A549 (cell line): ENCODE data around the gene NUP214. TPM values are rescaled to one million over a fixed set of nuclear protein-coding genes. Genes with fewer than 3 reads are reported as not detected.

ENCODE experiments used
- ATAC-seq, 2 experiments: fragments of 200-7000 bp in 1 of 2; fragments of >200 bp in 1 of 2; cut with Nextera tagmentation in 1 of 2; cut with Tn5 transposase in 1 of 2; 3 replicates each; pipeline versions ENCODE4 v1.8.0 to v1.9.1; 2018 to 2020; ENCODE audit warnings: mild to moderate bottlenecking in 1 of 2, moderate library complexity in 1 of 2
- CTCF ChIA-PET: fragments of 300-600 bp; sonication (Branson Sonifier 250); formaldehyde crosslinking; extraction: SDS; loops from one replicate; lab custom pipeline; 2021; ENCODE audit warnings: antibody characterized with exemption, inconsistent platforms; lab: Yijun Ruan, JAX
- POLR2A ChIA-PET: fragments of 350-600 bp; formaldehyde crosslinking; extraction: SDS; loops from one replicate; lab custom pipeline; 2021; ENCODE audit warnings: antibody characterized with exemption, inconsistent platforms; lab: Yijun Ruan, JAX
- DNase-seq, 2 experiments: peaks; one replicate each; pipeline versions ENCODE4 v3.0.0 to v3.0.0-alpha.2; 2011 to 2016; ENCODE audit warnings: low read depth in 1 of 2, low spot score in 1 of 2
- FAIRE-seq: peaks from 2 replicates; lab custom pipeline; 2011; peaks lifted over from hg19 to GRCh38; lab: Jason Lieb, UNC
- H3K27ac ChIP-seq, 2 experiments: fragments of >200 bp; sonication (Bioruptor Twin); formaldehyde crosslinking; 3 replicates each; pipeline ENCODE4 v1.5.1; 2016 to 2017
- H3K4me1 ChIP-seq: fragments of >200 bp; sonication (Bioruptor Twin); formaldehyde crosslinking; 3 replicates; pipeline ENCODE4 v1.6.1; 2016
- H3K4me2 ChIP-seq: fragments of >200 bp; sonication (Bioruptor Twin); formaldehyde crosslinking; 3 replicates; pipeline ENCODE4 v1.6.1; 2016
- H3K4me3 ChIP-seq: fragments of >200 bp; sonication (Bioruptor Twin); formaldehyde crosslinking; 3 replicates; pipeline ENCODE4 v1.5.1; 2016
- H3K9me3 ChIP-seq: fragments of >200 bp; sonication (Bioruptor Twin); formaldehyde crosslinking; 3 replicates; pipeline ENCODE4 v1.6.1; 2016
- ATOH8 ChIP-seq: fragments of 250-450 bp; sonication (Bioruptor Pico); IDR thresholded peaks from 2 replicates; pipeline ENCODE4 v1.5.0; 2020; ENCODE audit warnings: low read depth, mild to moderate bottlenecking, moderate library complexity
- BCL3 ChIP-seq: fragments of >200 bp; sonication (Bioruptor Twin); formaldehyde crosslinking; IDR thresholded peaks from 3 replicates; pipeline ENCODE4 v1.6.1; 2016
- BHLHE40 ChIP-seq: IDR thresholded peaks from 2 replicates; pipeline ENCODE4 v1.6.1; 2012; ENCODE audit warnings: low read depth, low read length, inconsistent platforms
- CBX2 ChIP-seq: fragments of 200-600 bp; sonication (generic); IDR thresholded peaks from 2 replicates; pipeline ENCODE4 v1.6.1; 2016; ENCODE audit warnings: low read depth, mild to moderate bottlenecking, borderline replicate concordance
- CHD2 ChIP-seq: fragments of 150-350 bp; IDR thresholded peaks from 2 replicates; pipeline ENCODE4 v1.6.1; 2014; ENCODE audit warnings: low read length; ENCODE audit not compliant: partially characterized antibody
- CTCF ChIP-seq: fragments of >200 bp; sonication (Bioruptor Twin); formaldehyde crosslinking; IDR thresholded peaks from 3 replicates; pipeline ENCODE4 v1.5.1; 2016
- EHMT2 ChIP-seq: fragments of 200-600 bp; sonication (generic); IDR thresholded peaks from 2 replicates; pipeline ENCODE4 v1.6.1; 2016; ENCODE audit warnings: antibody characterized with exemption, low read depth, mild to moderate bottlenecking, moderate library complexity
- EP300 ChIP-seq, 2 experiments: fragments of >200 bp; sonication (Bioruptor Twin); formaldehyde crosslinking; IDR thresholded peaks; 2 replicates in 1 of 2; 3 replicates in 1 of 2; pipeline ENCODE4 v1.6.1; 2016 to 2017
- FOSB ChIP-seq: fragments of 250-450 bp; sonication (Bioruptor Pico); IDR thresholded peaks from 2 replicates; pipeline ENCODE4 v1.5.0; 2020; ENCODE audit warnings: mild to moderate bottlenecking, moderate library complexity
- FOXS1 ChIP-seq: fragments of 250-450 bp; sonication (Bioruptor Pico); IDR thresholded peaks from 2 replicates; pipeline ENCODE4 v1.5.0; 2020; ENCODE audit warnings: mild to moderate bottlenecking, moderate library complexity
- HDAC2 ChIP-seq: fragments of 200-600 bp; sonication (generic); IDR thresholded peaks from 2 replicates; pipeline ENCODE4 v1.6.1; 2016
- HES2 ChIP-seq: fragments of >200 bp; sonication (Bioruptor Twin); formaldehyde crosslinking; IDR thresholded peaks from 2 replicates; pipeline ENCODE4 v1.6.1; 2016
- HMGXB4 ChIP-seq: fragments of 250-450 bp; sonication (Bioruptor Pico); IDR thresholded peaks from 2 replicates; pipeline ENCODE4 v1.5.0; 2021; ENCODE audit warnings: mild to moderate bottlenecking, moderate library complexity, borderline replicate concordance
- HOXA7 ChIP-seq: fragments of 250-450 bp; sonication (Bioruptor Pico); IDR thresholded peaks from 2 replicates; pipeline ENCODE4 v1.5.0; 2020; ENCODE audit warnings: mild to moderate bottlenecking, moderate library complexity
- JUNB ChIP-seq: fragments of >200 bp; sonication (Bioruptor Twin); formaldehyde crosslinking; IDR thresholded peaks from 2 replicates; pipeline ENCODE4 v1.6.1; 2016
- KDM1A ChIP-seq: fragments of 200-600 bp; sonication (generic); IDR thresholded peaks from 2 replicates; pipeline ENCODE4 v1.6.1; 2016; ENCODE audit warnings: low read depth, mild to moderate bottlenecking
- MAFK ChIP-seq: fragments of 450-650 bp; IDR thresholded peaks from 2 replicates; pipeline ENCODE4 v1.6.1; 2014; ENCODE audit not compliant: partially characterized antibody
- MAX ChIP-seq: IDR thresholded peaks from 2 replicates; pipeline ENCODE4 v1.6.1; 2012
- MAZ ChIP-seq: fragments of 150-350 bp; IDR thresholded peaks from 2 replicates; pipeline ENCODE4 v1.6.1; 2014; ENCODE audit warnings: antibody characterized with exemption, low read depth, low read length, borderline replicate concordance
- NR3C1 ChIP-seq: fragments of >200 bp; sonication (Bioruptor Twin); formaldehyde crosslinking; IDR thresholded peaks from 3 replicates; pipeline ENCODE4 v1.6.1; 2017
- PHF8 ChIP-seq: fragments of 200-600 bp; sonication (generic); IDR thresholded peaks from 2 replicates; pipeline ENCODE4 v1.6.1; 2016; ENCODE audit warnings: low read depth, mild to moderate bottlenecking, antibody characterized with exemption, moderate library complexity, borderline replicate concordance
- POLR2AphosphoS2 ChIP-seq: conservative IDR thresholded peaks from 2 replicates; pipeline ENCODE4 v1.6.1; 2012; ENCODE audit warnings: low read length, improper control_type of control experiment, inconsistent platforms
- RARB ChIP-seq: fragments of 250-450 bp; sonication (Bioruptor Pico); IDR thresholded peaks from 2 replicates; pipeline ENCODE4 v1.8.0; 2021; ENCODE audit warnings: mild to moderate bottlenecking, moderate library complexity
- RCOR1 ChIP-seq: fragments of 150-350 bp; IDR thresholded peaks from 2 replicates; pipeline ENCODE4 v1.6.1; 2014; ENCODE audit warnings: antibody characterized with exemption, low read length, low read depth
- TP53 ChIP-seq: fragments of 250-450 bp; sonication (Bioruptor Pico); IDR thresholded peaks from 2 replicates; pipeline ENCODE4 v1.5.0; 2021; ENCODE audit warnings: mild to moderate bottlenecking, moderate library complexity
- USF2 ChIP-seq: fragments of 450-650 bp; IDR thresholded peaks from 2 replicates; pipeline ENCODE4 v1.6.1; 2014; ENCODE audit warnings: antibody characterized with exemption
- WGBS: methylation state at CpG from one replicate; pipeline ENCODE4 v1.1.6; 2017; ENCODE audit errors: missing lambda C conversion rate; 5-methylcytosine and 5-hydroxymethylcytosine counted together
- polyA plus RNA-seq, 4 experiments: library from polyadenylated mRNA; depleted of rRNA in 3 of 4; stranded (reverse); fragments of >200 nt; fragmentation: RNase III in 1 of 4; extraction: RNeasy Plus Mini Kit Qiagen cat#74134 plus additional on column Dnase treatment in 1 of 4; gene quantifications; 2 replicates in 3 of 4; 3 replicates in 1 of 4; pipeline ENCODE4 v1.2.3, GENCODE V29; 2011 to 2017

The NUP214 gene
- polyA plus RNA-seq, 2 of the 4 experiments (the other 2 are of a cell fraction): 14.4 to 18.5 TPM

- ChIA-PET POLR2A (no interaction called here), CTCF (interaction anchor here (0.6 to 1.0 kb wide), 5 partner anchors 16 to 1178 kb away, joined by 3 to 5 read pairs (median 4); no protein-coding TSS in a partner anchor)
- Histone ChIP-seq H3K4me1 (peaks cover 7% of the 10 kb centered on the region; the same call in 2 of the 3 replicates), H3K4me2 (no peak overlapping the region), H3K4me3 (no peak overlapping the region), H3K9me3 (no peaks in the 10 kb centered on the region), H3K27ac (no peak overlapping the region)
- FAIRE-seq (no peak), ATAC-seq (0 out of 6 replicates have a peak, but pooled peaks of 1 of the 2 experiments have one; percentile 22), DNase-seq (no peak)
- WGBS: 74% methylated on average over 8 of the region's 8 CpGs
- TF ChIP-seq EHMT2: no peak
- TF ChIP-seq NR3C1: no peak
- no peak for TF ChIP-seq EP300 (IDR thresholded peaks at IDR 0.05)
- no peak for TF ChIP-seq POLR2AphosphoS2
- no peak for TF ChIP-seq MAFK
- no peak for TF ChIP-seq JUNB
- no peak for TF ChIP-seq USF2
- TF ChIP-seq RCOR1: no peak
- TF ChIP-seq BCL3: no peak
- no peak for TF ChIP-seq HOXA7 (CRISPR knock-in tag)
- no peak for TF ChIP-seq HMGXB4 (CRISPR knock-in tag)
- TF ChIP-seq FOSB (CRISPR knock-in tag): no peak
- TF ChIP-seq MAZ: no peak
- TF ChIP-seq HES2: no peak
- no peak for TF ChIP-seq MAX
- no peak for TF ChIP-seq KDM1A
Measured at GRCh38 chr9:131084661-131085369, 40.6 kb upstream of the NUP214 start.

GRCh38 chr9:131085370-131086122, 39.8 kb upstream of the NUP214 start:
- ChIA-PET POLR2A (no interaction called here), CTCF (interaction anchor here (0.6 to 1.1 kb wide), 6 partner anchors 16 to 1177 kb away, joined by 3 to 5 read pairs (median 4); no protein-coding TSS in a partner anchor)
- TF ChIP-seq HDAC2 (no peak), CBX2 (no peak), CHD2 (no peak), TP53 (CRISPR knock-in tag) (no peak), BHLHE40 (no peak), RARB (CRISPR knock-in tag) (no peak), ATOH8 (no peak), POLR2AphosphoS2 (no peak), RCOR1 (no peak), KDM1A (no peak), PHF8 (no peak), FOXS1 (no peak), CTCF (no peak)
- H3K27ac ChIP-seq: no peak overlapping the region
- H3K4me3 ChIP-seq: no peak overlapping the region
- FAIRE-seq (no peak), DNase-seq (no peak), ATAC-seq (no peak)
- no peak overlapping the region for H3K4me2 ChIP-seq
- 70% methylated on average over 21 of the region's 23 CpGs for WGBS
- H3K9me3 ChIP-seq: no peaks in the 10 kb centered on the region
- peaks cover 7% of the 10 kb centered on the region; the same call in 2 of the 3 replicates for H3K4me1 ChIP-seq
